ENCODE measurements around the gene SENP3. TPM values are rescaled to one million over a fixed set of nuclear protein-coding genes. Genes with fewer than 3 reads are reported as not detected.

Gene SENP3
- total RNA-seq, 2 experiments from 2014 or later, result 77.6 to 100 TPM

DNA sequence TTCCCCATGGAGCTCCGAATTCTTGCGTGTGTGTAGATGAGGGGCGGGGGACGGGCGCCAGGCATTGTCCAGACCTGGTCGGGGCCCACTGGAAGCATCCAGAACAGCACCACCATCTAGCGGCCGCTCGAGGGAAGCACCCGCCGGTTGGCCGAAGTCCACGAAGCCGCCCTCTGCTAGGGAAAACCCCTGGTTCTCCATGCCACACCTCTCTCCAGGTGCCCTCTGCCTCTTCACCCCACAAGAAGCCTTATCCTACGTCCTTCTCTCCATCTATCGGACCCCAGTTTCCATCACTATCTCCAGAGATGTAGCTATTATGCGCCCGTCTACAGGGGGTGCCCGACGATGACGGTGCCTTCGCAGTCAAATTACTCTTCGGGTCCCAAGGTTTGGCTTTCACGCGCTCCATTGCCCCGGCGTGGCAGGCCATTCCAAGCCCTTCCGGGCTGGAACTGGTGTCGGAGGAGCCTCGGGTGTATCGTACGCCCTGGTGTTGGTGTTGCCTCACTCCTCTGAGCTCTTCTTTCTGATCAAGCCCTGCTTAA, 617 bp upstream of the SENP3 start:
- DNase-seq (ENCODE audit: low spot score), result peak; percentile 88

GRCh38 chr17:7562208-7562605, 488 bp downstream of the SENP3 start:
- Histone ChIP-seq H3K9me2 (ENCODE audit: insufficient read depth, low read length) (no peaks in the 10 kb centered on the region), H3K4me1 (ENCODE audit: insufficient read depth, low read length, poor library complexity, severe bottlenecking) (peaks cover 47% of the 10 kb centered on the region), H3K79me2 (ENCODE audit: insufficient read depth, low read depth, low read length) (peaks cover 31% of the 10 kb centered on the region; the same call in 1 of the 2 replicates), H3K36me3 (ENCODE audit: insufficient read depth, low read length) (peaks cover 40% of the 10 kb centered on the region), H3K4me3 (ENCODE audit: low read depth, low read length, poor library complexity, severe bottlenecking) (peak overlapping the region; percentile 94), H3K4me2 (ENCODE audit: low read length) (peak overlapping the region; percentile 94), H3K9me3 (ENCODE audit: low read length) (no peaks in the 10 kb centered on the region), H4K20me1 (ENCODE audit: insufficient read depth, low read length) (no peaks in the 10 kb centered on the region), H2AFZ (ENCODE audit: low read length) (peak overlapping the region; percentile 77; the same call in 1 of the 2 replicates), H3K27ac (ENCODE audit: low read depth, low read length, poor library complexity, severe bottlenecking) (peak overlapping the region; percentile 80)
- intact Hi-C loops (cut with micrococcal nuclease; ENCODE audit: unreplicated experiment), result no loop called here
- DNase-seq (ENCODE audit: low spot score), result no peak
- TF ChIP-seq, protein P1, sequence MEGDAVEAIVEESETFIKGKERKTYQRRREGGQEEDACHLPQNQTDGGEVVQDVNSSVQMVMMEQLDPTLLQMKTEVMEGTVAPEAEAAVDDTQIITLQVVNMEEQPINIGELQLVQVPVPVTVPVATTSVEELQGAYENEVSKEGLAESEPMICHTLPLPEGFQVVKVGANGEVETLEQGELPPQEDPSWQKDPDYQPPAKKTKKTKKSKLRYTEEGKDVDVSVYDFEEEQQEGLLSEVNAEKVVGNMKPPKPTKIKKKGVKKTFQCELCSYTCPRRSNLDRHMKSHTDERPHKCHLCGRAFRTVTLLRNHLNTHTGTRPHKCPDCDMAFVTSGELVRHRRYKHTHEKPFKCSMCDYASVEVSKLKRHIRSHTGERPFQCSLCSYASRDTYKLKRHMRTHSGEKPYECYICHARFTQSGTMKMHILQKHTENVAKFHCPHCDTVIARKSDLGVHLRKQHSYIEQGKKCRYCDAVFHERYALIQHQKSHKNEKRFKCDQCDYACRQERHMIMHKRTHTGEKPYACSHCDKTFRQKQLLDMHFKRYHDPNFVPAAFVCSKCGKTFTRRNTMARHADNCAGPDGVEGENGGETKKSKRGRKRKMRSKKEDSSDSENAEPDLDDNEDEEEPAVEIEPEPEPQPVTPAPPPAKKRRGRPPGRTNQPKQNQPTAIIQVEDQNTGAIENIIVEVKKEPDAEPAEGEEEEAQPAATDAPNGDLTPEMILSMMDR (conservative IDR thresholded peaks at IDR 0.05; ENCODE audit: low read length), result no peak
- no peak for TF ChIP-seq EZH2phosphoT487 (IDR thresholded peaks at IDR 0.05; ENCODE audit: borderline replicate concordance, low read depth, low read length)
- BruUV-seq (replicated peaks), result TSS peak; percentile 58
- ChIA-PET CTCF (ENCODE audit: unreplicated experiment) (no interaction called here), POLR2A (no interaction called here)

More for the DNA sequence above, 617 bp upstream of the SENP3 start:
- intact Hi-C loops (cut with micrococcal nuclease; ENCODE audit: unreplicated experiment), result loop anchor here (1.0 to 2.0 kb wide), 5 partner anchors 11 to 205 kb away; partner anchors contain the start of gene POLR2A
- TF ChIP-seq, protein P1 (conservative IDR thresholded peaks at IDR 0.05; ENCODE audit: low read length), result peak; percentile 74
- no peak for TF ChIP-seq EZH2phosphoT487 (IDR thresholded peaks at IDR 0.05; ENCODE audit: borderline replicate concordance, low read depth, low read length)
- CTCF ChIA-PET (ENCODE audit: unreplicated experiment), result interaction anchor here (0.6 to 2.3 kb wide), 7 partner anchors 47 to 206 kb away, joined by 3 to 18 read pairs (median 3); partner anchors contain the start of genes TMEM95 and WRAP53
- H3K9me2 ChIP-seq (ENCODE audit: insufficient read depth, low read length), result no peaks in the 10 kb centered on the region
- peak overlapping the region; percentile 74 for H3K4me2 ChIP-seq (ENCODE audit: low read length)
- peaks cover 29% of the 10 kb centered on the region for H3K36me3 ChIP-seq (ENCODE audit: insufficient read depth, low read length)
- H3K4me1 ChIP-seq (ENCODE audit: insufficient read depth, low read length, poor library complexity, severe bottlenecking), result peaks cover 47% of the 10 kb centered on the region
- no peaks in the 10 kb centered on the region for H3K9me3 ChIP-seq (ENCODE audit: low read length)
- peak overlapping the region; percentile 94 for H3K4me3 ChIP-seq (ENCODE audit: low read depth, low read length, poor library complexity, severe bottlenecking)
- peak overlapping the region; percentile 77 for H2AFZ ChIP-seq (ENCODE audit: low read length)
- peak overlapping the region; percentile 80 for H3K27ac ChIP-seq (ENCODE audit: low read depth, low read length, poor library complexity, severe bottlenecking)
- no peaks in the 10 kb centered on the region for H4K20me1 ChIP-seq (ENCODE audit: insufficient read depth, low read length)
- TSS peak; percentile 87 for BruUV-seq (replicated peaks)
- POLR2A ChIA-PET, result interaction anchor here (0.6 to 1.5 kb wide), 11 partner anchors 13 to 685 kb away, joined by 3 to 9 read pairs (median 3); partner anchors contain the start of genes TMEM102 and TNFSF12
- peaks cover 31% of the 10 kb centered on the region; the same call in 1 of the 2 replicates for H3K79me2 ChIP-seq (ENCODE audit: insufficient read depth, low read depth, low read length)
